Tibial nerve (tissue), 4 donors: Measurements from ENCODE around the gene CAPN12.

Experiments
- CTCF ChIP-seq, 5 experiments: fragments of 200-600 bp in 3 of 5; fragments of 450-650 bp in 2 of 5; sonication (generic) in 3 of 5; IDR thresholded peaks; one replicate each; pipeline ENCODE4 v1.5.1; 2016 to 2019; ENCODE audit warnings: antibody characterized with exemption in 5 of 5, mild to moderate bottlenecking in 3 of 5, moderate library complexity in 2 of 5
- EP300 ChIP-seq, 2 donors: sonication (generic); formaldehyde crosslinking; IDR thresholded peaks; one replicate each; pipeline ENCODE4 v1.6.1; 2017; ENCODE audit warnings: antibody characterized with exemption in 2 of 2, mild to moderate bottlenecking in 1 of 2
- POLR2A ChIP-seq, 2 donors: fragments of 450-650 bp; IDR thresholded peaks; one replicate each; pipeline ENCODE4 v1.6.1; 2017; ENCODE audit warnings: antibody characterized with exemption in 2 of 2, mild to moderate bottlenecking in 2 of 2, moderate library complexity in 2 of 2

GRCh38 chr19:38739440-38740256, 4.6 kb downstream of the CAPN12 start:
- no peak for TF ChIP-seq CTCF (IDR thresholded peaks at IDR 0.05)
- peak in 1 of 2 donors; percentile 61 for TF ChIP-seq EP300 (IDR thresholded peaks at IDR 0.05)
- TF ChIP-seq POLR2A (IDR thresholded peaks at IDR 0.05): no peak
